HG03571 (cell line): ENCODE results near the gene HDAC11.
"Not testable (repeated sequence)": the region's sequence is repeated elsewhere in the genome, so short reads cannot be mapped to it uniquely, and the experiment has no call there.

ENCODE experiments used
- ATAC-seq: cut with Tn5 transposase; IDR thresholded peaks from one replicate; pipeline ENCODE4 v1.9.1; 2021; ENCODE audit not compliant: unreplicated experiment

HDAC11 gene

GRCh38 chr3:13479582-13480339 is at the start of gene HDAC11:
HDAC11 (plus strand) TSS chr3:13480306; CDS start chr3:13480348, 42 bp downstream.
- peak; percentile 98 for ATAC-seq

GRCh38 chr3:13430411-13430875 is 49.7 kb upstream of the HDAC11 start:
- not testable (repeated sequence) for ATAC-seq

GRCh38 chr3:13432093-13432492 is 48.0 kb upstream of the HDAC11 start:
- no peak for ATAC-seq

- no peak for ATAC-seq
Observed at GRCh38 chr3:13433912-13434311, 46.2 kb upstream of the HDAC11 start.

- not testable (repeated sequence) for ATAC-seq
Observed at GRCh38 chr3:13436213-13436612, 43.9 kb upstream of the HDAC11 start.

- ATAC-seq = no peak
Observed at GRCh38 chr3:13440204-13440817, 39.8 kb upstream of the HDAC11 start.

- ATAC-seq = not testable (repeated sequence)
Observed at GRCh38 chr3:13442882-13443281, 37.2 kb upstream of the HDAC11 start.

GRCh38 chr3:13451301-13451673 is 28.8 kb upstream of the HDAC11 start:
- ATAC-seq = peak; percentile 1

GRCh38 chr3:13452490-13453335 is 27.4 kb upstream of the HDAC11 start:
- no peak for ATAC-seq

- no peak for ATAC-seq
Observed at GRCh38 chr3:13455644-13456043, 24.5 kb upstream of the HDAC11 start.

GRCh38 chr3:13457593-13457992 is 22.5 kb upstream of the HDAC11 start:
- no peak for ATAC-seq

GRCh38 chr3:13459605-13460340 is 20.3 kb upstream of the HDAC11 start:
- ATAC-seq = no peak

- no peak for ATAC-seq
Observed at GRCh38 chr3:13460341-13460736, 19.8 kb upstream of the HDAC11 start.

- ATAC-seq = no peak
Observed at GRCh38 chr3:13461169-13462124, 18.7 kb upstream of the HDAC11 start.

GRCh38 chr3:13462125-13462629 is 17.9 kb upstream of the HDAC11 start:
- ATAC-seq = no peak

GRCh38 chr3:13462822-13463221 is 17.3 kb upstream of the HDAC11 start:
- no peak for ATAC-seq

GRCh38 chr3:13463618-13464400 is 16.3 kb upstream of the HDAC11 start:
- no peak for ATAC-seq

GRCh38 chr3:13465236-13465873 is 14.8 kb upstream of the HDAC11 start:
- no peak for ATAC-seq
